Measurements from ENCODE around the gene RAD51B. TPM values are rescaled to one million over a fixed set of nuclear protein-coding genes. Genes with fewer than 3 reads are reported as not detected.

The RAD51B gene
- total RNA-seq, 1 donor from 2014 or later = 16.7 TPM

GRCh38 chr14:67919259-67920032 lies 99.9 kb downstream of the RAD51B start:
- H3K4me1 Mint-ChIP-seq = no peaks in the 10 kb centered on the region
- no peak for DNase-seq (ENCODE audit: low read depth, low spot score)
- H3K27ac Mint-ChIP-seq (ENCODE audit: unreplicated experiment) = no peak overlapping the region
- no peaks in the 10 kb centered on the region for H3K36me3 Mint-ChIP-seq (ENCODE audit: low read depth)
- no peaks in the 10 kb centered on the region for H3K27me3 Mint-ChIP-seq (ENCODE audit: low read depth)
- TF ChIP-seq CTCF (conservative IDR thresholded peaks at IDR 0.05) = no peak
- no peak overlapping the region for H3K4me3 Mint-ChIP-seq
- no peaks in the 10 kb centered on the region for H3K9me3 Mint-ChIP-seq

GRCh38 chr14:67926821-67927220 lies 107.2 kb downstream of the RAD51B start:
- no peak for TF ChIP-seq CTCF (conservative IDR thresholded peaks at IDR 0.05)
- no peaks in the 10 kb centered on the region for H3K27me3 Mint-ChIP-seq (ENCODE audit: low read depth)
- H3K36me3 Mint-ChIP-seq (ENCODE audit: low read depth) = peaks cover 16% of the 10 kb centered on the region
- H3K4me3 Mint-ChIP-seq = no peak overlapping the region
- H3K4me1 Mint-ChIP-seq = no peaks in the 10 kb centered on the region
- H3K27ac Mint-ChIP-seq (ENCODE audit: unreplicated experiment) = no peak overlapping the region
- peaks cover 21% of the 10 kb centered on the region for H3K9me3 Mint-ChIP-seq
- DNase-seq (ENCODE audit: low read depth, low spot score) = no peak

GRCh38 chr14:67927244-67927643 lies 107.7 kb downstream of the RAD51B start:
- Mint-ChIP-seq H3K27ac (ENCODE audit: unreplicated experiment) (no peak overlapping the region), H3K4me1 (no peaks in the 10 kb centered on the region), H3K27me3 (ENCODE audit: low read depth) (no peaks in the 10 kb centered on the region), H3K9me3 (peaks cover 21% of the 10 kb centered on the region), H3K36me3 (ENCODE audit: low read depth) (peaks cover 16% of the 10 kb centered on the region), H3K4me3 (no peak overlapping the region)
- TF ChIP-seq CTCF (conservative IDR thresholded peaks at IDR 0.05) = no peak
- DNase-seq (ENCODE audit: low read depth, low spot score) = no peak

- Mint-ChIP-seq H3K27ac (ENCODE audit: unreplicated experiment) (no peak overlapping the region), H3K9me3 (peaks cover 21% of the 10 kb centered on the region), H3K4me3 (no peak overlapping the region), H3K27me3 (ENCODE audit: low read depth) (no peaks in the 10 kb centered on the region), H3K36me3 (ENCODE audit: low read depth) (peaks cover 16% of the 10 kb centered on the region), H3K4me1 (no peaks in the 10 kb centered on the region)
- no peak for TF ChIP-seq CTCF (conservative IDR thresholded peaks at IDR 0.05)
- DNase-seq (ENCODE audit: low read depth, low spot score) = no peak
These were observed 108.8 kb downstream of the RAD51B start for GRCh38 chr14:67928375-67928774.

GRCh38 chr14:67932708-67933246 lies 113.2 kb downstream of the RAD51B start:
- DNase-seq (ENCODE audit: low read depth, low spot score) = no peak
- no peak overlapping the region for H3K4me3 Mint-ChIP-seq
- H3K27ac Mint-ChIP-seq (ENCODE audit: unreplicated experiment) = no peak overlapping the region
- H3K36me3 Mint-ChIP-seq (ENCODE audit: low read depth) = peaks cover 10% of the 10 kb centered on the region
- no peaks in the 10 kb centered on the region for H3K27me3 Mint-ChIP-seq (ENCODE audit: low read depth)
- peaks cover 5% of the 10 kb centered on the region for H3K4me1 Mint-ChIP-seq
- no peak for TF ChIP-seq CTCF (conservative IDR thresholded peaks at IDR 0.05)
- peaks cover 14% of the 10 kb centered on the region for H3K9me3 Mint-ChIP-seq
